ENCODE results near the gene RIMBP2. TPM values are rescaled to one million over a fixed set of nuclear protein-coding genes. Genes with fewer than 3 reads are reported as not detected.

The RIMBP2 gene
- total RNA-seq, 1 donor from 2014 or later = 0.27 TPM

DNA sequence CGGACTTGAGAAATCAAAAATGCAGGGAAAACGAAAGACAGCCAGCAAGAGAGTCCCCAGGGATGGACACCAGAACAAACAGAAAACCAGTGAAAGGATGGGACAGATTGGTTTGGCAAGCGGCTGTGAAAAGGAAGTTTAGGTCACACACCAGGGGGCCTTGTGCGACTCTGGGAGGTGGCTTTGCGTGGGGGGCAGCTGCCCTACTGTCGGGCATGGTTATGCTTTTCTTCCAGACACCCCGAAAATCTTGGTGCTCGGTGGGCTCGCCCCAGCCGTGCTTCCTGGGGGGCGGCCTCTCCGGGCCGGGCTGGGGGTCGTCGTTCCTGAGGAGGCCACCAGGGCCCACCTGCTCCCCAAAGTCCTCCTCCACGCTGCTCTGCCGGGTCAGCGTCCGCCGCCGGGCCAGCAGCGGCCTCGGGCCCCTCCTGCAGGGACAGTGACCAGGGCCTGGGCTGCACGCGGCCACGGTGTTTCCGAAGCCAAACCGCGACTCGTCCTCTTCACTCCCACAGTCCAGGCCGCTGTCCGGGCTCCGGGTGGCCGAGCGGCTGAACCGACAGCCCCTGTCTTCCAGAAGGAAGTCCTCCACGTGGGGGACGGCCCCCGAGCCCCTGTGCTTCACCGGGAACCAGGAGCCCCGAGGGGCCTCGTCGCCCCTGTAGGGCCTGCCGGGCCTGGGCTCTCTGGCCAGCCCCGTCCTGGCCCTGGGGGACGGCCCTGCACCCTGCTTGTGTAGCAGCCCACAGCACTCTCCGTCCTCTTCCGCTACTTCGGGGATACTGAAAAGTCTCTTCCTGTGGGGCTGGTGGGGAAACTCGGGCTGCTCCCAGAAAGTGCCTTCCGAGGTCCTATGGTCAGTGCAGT, 291.9 kb downstream of the RIMBP2 start:
- intact Hi-C loops (cut with DNase I) = no loop called here
- ATAC-seq (no peak), DNase-seq (no peak)
- H3K4me3 ChIP-seq = no peak overlapping the region
- H3K36me3 ChIP-seq = no peaks in the 10 kb centered on the region
- no peaks in the 10 kb centered on the region for H3K9me3 ChIP-seq
- H3K4me1 ChIP-seq = no peaks in the 10 kb centered on the region
- no peaks in the 10 kb centered on the region for H3K27me3 ChIP-seq (ENCODE audit: low read depth)
- H3K27ac ChIP-seq = no peak overlapping the region
- no peak for TF ChIP-seq CTCF (IDR thresholded peaks at IDR 0.05)

GRCh38 chr12:130423136-130423535, 293.0 kb downstream of the RIMBP2 start:
- ATAC-seq = no peak
- no peak overlapping the region for H3K27ac ChIP-seq
- H3K9me3 ChIP-seq = no peaks in the 10 kb centered on the region
- DNase-seq = no peak
- intact Hi-C loops (cut with DNase I) = no loop called here
- no peaks in the 10 kb centered on the region for H3K36me3 ChIP-seq
- H3K4me1 ChIP-seq = no peaks in the 10 kb centered on the region
- TF ChIP-seq CTCF (IDR thresholded peaks at IDR 0.05) = no peak
- H3K4me3 ChIP-seq = no peak overlapping the region
- H3K27me3 ChIP-seq (ENCODE audit: low read depth) = no peaks in the 10 kb centered on the region

- Histone ChIP-seq H3K4me1 (no peaks in the 10 kb centered on the region), H3K27ac (no peak overlapping the region), H3K4me3 (no peak overlapping the region), H3K9me3 (no peaks in the 10 kb centered on the region), H3K36me3 (no peaks in the 10 kb centered on the region), H3K27me3 (ENCODE audit: low read depth) (no peaks in the 10 kb centered on the region)
- DNase-seq = no peak
- intact Hi-C loops (cut with DNase I) = no loop called here
- TF ChIP-seq CTCF (IDR thresholded peaks at IDR 0.05) = no peak
- ATAC-seq = no peak
Observed at GRCh38 chr12:130422676-130423075, 293.4 kb downstream of the RIMBP2 start.

GRCh38 chr12:130421896-130422295, 294.2 kb downstream of the RIMBP2 start:
- intact Hi-C loops (cut with DNase I) = no loop called here
- no peak for DNase-seq

GRCh38 chr12:130420071-130420470, 296.0 kb downstream of the RIMBP2 start:
- Histone ChIP-seq H3K36me3 (no peaks in the 10 kb centered on the region), H3K4me3 (no peak overlapping the region), H3K9me3 (no peaks in the 10 kb centered on the region), H3K4me1 (no peaks in the 10 kb centered on the region), H3K27me3 (ENCODE audit: low read depth) (no peaks in the 10 kb centered on the region), H3K27ac (no peak overlapping the region)
- DNase-seq = no peak
- ATAC-seq = no peak
- no peak for TF ChIP-seq CTCF (IDR thresholded peaks at IDR 0.05)
- intact Hi-C loops (cut with DNase I) = no loop called here

More at GRCh38 chr12:130421896-130422295, 294.2 kb downstream of the RIMBP2 start:
- no peak for TF ChIP-seq CTCF (IDR thresholded peaks at IDR 0.05)
- Histone ChIP-seq H3K27ac (no peak overlapping the region), H3K9me3 (no peaks in the 10 kb centered on the region), H3K4me3 (no peak overlapping the region), H3K27me3 (ENCODE audit: low read depth) (no peaks in the 10 kb centered on the region), H3K36me3 (no peaks in the 10 kb centered on the region), H3K4me1 (no peaks in the 10 kb centered on the region)
- ATAC-seq = no peak
